K562 (cell line): ENCODE data around the gene KCNK6. TPM values are rescaled to one million over a fixed set of nuclear protein-coding genes. Genes with fewer than 3 reads are reported as not detected.

Source experiments
- ARID2 ChIP-seq: fragments of 450-650 bp; IDR thresholded peaks from 2 replicates; pipeline ENCODE4 v1.6.1; 2017; ENCODE audit warnings: antibody characterized with exemption, mild to moderate bottlenecking
- BCLAF1 ChIP-seq, 2 experiments: fragments of 450-650 bp in 1 of 2; IDR thresholded peaks; 2 replicates each; pipeline ENCODE4 v1.6.1; 2011 to 2017; ENCODE audit warnings: low read depth in 2 of 2, antibody characterized with exemption in 1 of 2, borderline replicate concordance in 1 of 2, low read length in 1 of 2, mild to moderate bottlenecking in 1 of 2, mixed read lengths in 1 of 2; ENCODE audit not compliant: control insufficient read depth in 1 of 2
- BCOR ChIP-seq: fragments of 450-650 bp; IDR thresholded peaks from 2 replicates; pipeline ENCODE4 v1.6.1; 2016
- BRF1 ChIP-seq: IDR thresholded peaks from 3 replicates; pipeline ENCODE4 v1.6.1; 2011; ENCODE audit warnings: borderline replicate concordance, mild to moderate bottlenecking; ENCODE audit not compliant: insufficient read length; ENCODE audit errors: extremely low read depth
- CBFA2T2 ChIP-seq: fragments of 450-650 bp; conservative IDR thresholded peaks from 2 replicates; pipeline ENCODE4 v1.6.1; 2017; ENCODE audit warnings: mild to moderate bottlenecking
- E2F3 ChIP-seq: fragments of 250-450 bp; sonication (Bioruptor Pico); IDR thresholded peaks from 2 replicates; pipeline ENCODE4 v1.4.0; 2020; ENCODE audit warnings: mild to moderate bottlenecking
- FOSL1 ChIP-seq: fragments of 200-800 bp; sonication (Bioruptor generic); conservative IDR thresholded peaks from 2 replicates; pipeline ENCODE4 v1.6.1; 2016; ENCODE audit warnings: missing genetic modification characterization, missing compliant biosample characterization
- IRF2 ChIP-seq: sonication (generic); formaldehyde crosslinking; IDR thresholded peaks from 2 replicates; pipeline ENCODE4 v1.8.1; 2022; ENCODE audit warnings: mild to moderate bottlenecking, missing genetic modification reagents
- KDM5B ChIP-seq: fragments of 200-600 bp; sonication (generic); IDR thresholded peaks from 2 replicates; pipeline ENCODE4 v1.6.1; 2012; ENCODE audit warnings: low read depth, mild to moderate bottlenecking, moderate library complexity, low read length, control low read depth, inconsistent platforms; ENCODE audit not compliant: insufficient replicate concordance
- LEF1 ChIP-seq: fragments of 450-650 bp; IDR thresholded peaks from 2 replicates; pipeline ENCODE4 v1.6.1; 2016; ENCODE audit warnings: mild to moderate bottlenecking
- MEF2A ChIP-seq: IDR thresholded peaks from 2 replicates; pipeline ENCODE4 v1.6.1; 2011; ENCODE audit warnings: low read depth, mild to moderate bottlenecking, low read length, moderate library complexity; ENCODE audit not compliant: control insufficient read depth
- POLR2AphosphoS5 ChIP-seq: IDR thresholded peaks from 2 replicates; pipeline ENCODE4 v1.6.1; 2011; ENCODE audit warnings: mild to moderate bottlenecking, low read depth, low read length, moderate library complexity; ENCODE audit not compliant: control insufficient read depth, insufficient read depth
- SNAPC5 ChIP-seq: fragments of 250-450 bp; sonication (Bioruptor Pico); IDR thresholded peaks from 2 replicates; pipeline ENCODE4 v1.8.0; 2021; ENCODE audit warnings: moderate library complexity, mild to moderate bottlenecking, inconsistent platforms
- TEAD4 ChIP-seq, 2 experiments: sonication (generic) in 1 of 2; formaldehyde crosslinking in 1 of 2; IDR thresholded peaks; 2 replicates each; pipeline versions ENCODE4 v1.6.1 to v1.8.0; 2012 to 2022; ENCODE audit warnings: borderline replicate concordance in 1 of 2, inconsistent platforms in 1 of 2, low read length in 1 of 2, mild to moderate bottlenecking in 1 of 2, missing genetic modification reagents in 1 of 2
- TFAP4 ChIP-seq: sonication (generic); formaldehyde crosslinking; IDR thresholded peaks from 2 replicates; pipeline ENCODE4 v1.8.0; 2022; ENCODE audit warnings: missing genetic modification reagents, mild to moderate bottlenecking, moderate library complexity, borderline replicate concordance
- ZBTB11 ChIP-seq, 3 experiments: fragments of 200-800 bp in 1 of 3; fragments of 250-450 bp in 1 of 3; fragments of 450-650 bp in 1 of 3; sonication (Bioruptor Pico) in 1 of 3; sonication (Bioruptor generic) in 1 of 3; formaldehyde crosslinking in 1 of 3; IDR thresholded peaks; 2 replicates each; pipeline versions ENCODE4 v1.6.1 to v1.8.0; 2016 to 2022; ENCODE audit warnings: mild to moderate bottlenecking in 2 of 3, missing genetic modification characterization in 2 of 3, missing compliant biosample characterization in 1 of 3, moderate library complexity in 1 of 3
- ZNF24 ChIP-seq: fragments of 450-650 bp; IDR thresholded peaks from 2 replicates; pipeline ENCODE4 v1.6.1; 2016
- ZZZ3 ChIP-seq: fragments of 450-650 bp; IDR thresholded peaks from 2 replicates; pipeline ENCODE4 v1.6.1; 2016; ENCODE audit warnings: antibody characterized with exemption, mild to moderate bottlenecking, moderate library complexity
- polyA plus RNA-seq, 8 experiments: library from polyadenylated mRNA; depleted of rRNA in 4 of 8; stranded (reverse) in 5 of 8; unstranded in 3 of 8; fragments of >200 nt; fragmentation: Nextera tagmentation in 2 of 8; fragmentation: Illumina TruSeq in 1 of 8; extraction: Ambion mirVana in 2 of 8; extraction: Trizol in 1 of 8; gene quantifications; 2 replicates each; pipeline versions ENCODE4 v1.2.1 to v1.2.3, GENCODE V29; 2011 to 2014; ENCODE audit warnings: inconsistent platforms in 1 of 8, missing spikeins in 1 of 8
- total RNA-seq, 7 experiments: library from RNA; depleted of rRNA in 6 of 7; stranded (reverse); fragments of >200 nt in 6 of 7; fragmentation: Illumina TruSeq in 2 of 7; extraction: Trizol in 2 of 7; gene quantifications; 2 replicates each; pipeline versions ENCODE4 v1.2.1 to v1.2.3, GENCODE V29; 2011 to 2021; ENCODE audit warnings: low replicate concordance in 1 of 7

The KCNK6 gene
- total and polyA plus RNA-seq, 9 of the 15 experiments (the other 6 are each of a cell fraction or from before 2014, with no cell fraction given) = 0.05 to 0.42 (median 0.15) TPM

GRCh38 chr19:38270587-38271167, 49.0 kb upstream of the KCNK6 start (continued):
- TF ChIP-seq MEF2A = 0 out of 2 replicates have a peak, but pooled peaks have one; percentile 9
- TF ChIP-seq ZBTB11 (CRISPR knock-in tag; IDR thresholded peaks at IDR 0.05) = peak in 1 of 3 experiments; percentile 64; a peak in 2 of 6 replicates
- TF ChIP-seq ZZZ3 = no peak
- peak; percentile 52; the same call in 1 of the 2 replicates for TF ChIP-seq FOSL1 (tag)
- 0 out of 4 replicates have a peak, but pooled peaks of 1 of the 2 experiments have one; percentile 54 for TF ChIP-seq BCLAF1 (IDR thresholded peaks at IDR 0.05; ENCODE audit: borderline replicate concordance in 1 of 2, control insufficient read depth in 1 of 2, low read depth in 2 of 2, low read length in 1 of 2)
- TF ChIP-seq CBFA2T2 = peak; percentile 86
- peak; percentile 43 for TF ChIP-seq KDM5B
- no peak for TF ChIP-seq LEF1
- TF ChIP-seq BRF1 = no peak
- TF ChIP-seq BCOR = peak; percentile 21; the same call in 1 of the 2 replicates
- TF ChIP-seq SNAPC5 (CRISPR knock-in tag) = no peak
- no peak for TF ChIP-seq ZNF24
- TF ChIP-seq TEAD4 (IDR thresholded peaks at IDR 0.05; ENCODE audit: low read length) = peak; percentile 88
- TF ChIP-seq TEAD4 (CRISPR knock-in tag; IDR thresholded peaks at IDR 0.05; ENCODE audit: borderline replicate concordance) = no peak
- no peak for TF ChIP-seq E2F3 (CRISPR knock-in tag)
- TF ChIP-seq IRF2 = no peak
- peak; percentile 41; the same call in 1 of the 2 replicates for TF ChIP-seq TFAP4
- peak; percentile 82 for TF ChIP-seq POLR2AphosphoS5
- TF ChIP-seq ARID2 = no peak
